ENCODE measurements around the gene NKIRAS1.

GRCh38 chr3:23885210-23885609 is 31.6 kb downstream of the NKIRAS1 start:
- no peak for TF ChIP-seq CTCF (IDR thresholded peaks at IDR 0.05)
- TF ChIP-seq POLR2A (IDR thresholded peaks at IDR 0.05) = no peak
